ENCODE measurements around the gene KIAA1671. TPM values are rescaled to one million over a fixed set of nuclear protein-coding genes. Genes with fewer than 3 reads are reported as not detected.

The KIAA1671 gene
- polyA plus RNA-seq, 1 of the 3 experiments (the other 2 are of a cell fraction), result 7.4 TPM

DNA sequence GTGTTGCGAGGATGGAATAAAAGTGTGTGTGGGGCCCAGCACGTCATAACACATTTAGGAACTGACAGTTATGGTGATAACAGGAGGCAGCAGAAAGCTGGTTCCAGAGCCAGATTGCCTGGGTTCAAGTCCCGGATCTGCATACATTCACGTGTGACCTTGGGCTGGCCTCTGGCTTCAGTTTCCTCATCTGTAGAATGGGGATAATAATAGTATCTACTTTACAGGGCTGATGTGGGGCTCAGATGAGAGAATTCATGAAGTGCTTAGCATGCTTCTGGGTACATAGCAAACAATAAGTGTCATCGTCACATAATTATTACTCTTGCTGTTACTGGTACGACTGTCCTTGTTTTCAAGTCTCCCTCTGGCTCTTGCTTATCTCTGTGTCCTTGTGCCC is 97.3 kb downstream of the KIAA1671 start:
- Histone ChIP-seq H3K4me3 (ENCODE audit: low read depth in 2 of 2, low read length in 1 of 2) (no peak overlapping the region), H3K79me2 (ENCODE audit: insufficient read depth) (no peaks in the 10 kb centered on the region), H3K4me1 (ENCODE audit: control insufficient read depth in 1 of 2, insufficient read depth in 2 of 2, low read depth in 1 of 2, low read length in 1 of 2) (peaks cover 0 to 19% of the 10 kb centered on the region in 2 experiments; a peak in 1 of 4 replicates), H3K4me2 (no peak overlapping the region), H3K9me3 (no peaks in the 10 kb centered on the region), H4K20me1 (ENCODE audit: insufficient read depth) (peaks cover 3% of the 10 kb centered on the region; the same call in 1 of the 2 replicates), H3K9ac (no peak overlapping the region), H3K27me3 (ENCODE audit: insufficient read depth) (no peaks in the 10 kb centered on the region), H3K27ac (ENCODE audit: low read depth in 2 of 2, low read length in 1 of 2) (no peak overlapping the region), H2AFZ (ENCODE audit: low read depth) (no peak overlapping the region), H3F3A (replicated peaks; ENCODE audit: insufficient read depth) (peaks cover 3% of the 10 kb centered on the region), H3K36me3 (replicated peaks in 1 of 2; ENCODE audit: control insufficient read depth in 1 of 2, insufficient read depth in 2 of 2, low read length in 1 of 2) (peaks cover 12 to 22% of the 10 kb centered on the region in 2 experiments), H3K9me2 (no peaks in the 10 kb centered on the region)
- TF ChIP-seq EP300 (IDR thresholded peaks at IDR 0.05; ENCODE audit: borderline replicate concordance in 1 of 2, low read depth in 1 of 2, low read length in 1 of 2) (no peak), SIN3A (IDR thresholded peaks at IDR 0.05; ENCODE audit: borderline replicate concordance, low read depth, low read length) (no peak), GABPA (IDR thresholded peaks at IDR 0.05; ENCODE audit: low read depth) (no peak), POLR2AphosphoS5 (IDR thresholded peaks at IDR 0.05; ENCODE audit: low read depth, low read length) (no peak), FOSL2 (IDR thresholded peaks at IDR 0.05; ENCODE audit: borderline replicate concordance, low read depth) (no peak), FOXM1 (IDR thresholded peaks at IDR 0.05; ENCODE audit: low read depth) (no peak), RXRA (IDR thresholded peaks at IDR 0.05; ENCODE audit: borderline replicate concordance, low read depth) (no peak), NRF1 (IDR thresholded peaks at IDR 0.05; ENCODE audit: low read depth, low read length) (no peak), FOXJ3 (CRISPR knock-in tag; IDR thresholded peaks at IDR 0.05) (no peak), GATA2 (CRISPR knock-in tag; IDR thresholded peaks at IDR 0.05) (no peak), TCF12 (IDR thresholded peaks at IDR 0.05) (no peak), JUND (IDR thresholded peaks at IDR 0.05) (no peak), RAD21 (IDR thresholded peaks at IDR 0.05; ENCODE audit: low read length) (no peak), CHD2 (IDR thresholded peaks at IDR 0.05; ENCODE audit: low read length, partially characterized antibody) (no peak), ELF1 (IDR thresholded peaks at IDR 0.05) (no peak)
- TF ChIP-seq, protein P1, sequence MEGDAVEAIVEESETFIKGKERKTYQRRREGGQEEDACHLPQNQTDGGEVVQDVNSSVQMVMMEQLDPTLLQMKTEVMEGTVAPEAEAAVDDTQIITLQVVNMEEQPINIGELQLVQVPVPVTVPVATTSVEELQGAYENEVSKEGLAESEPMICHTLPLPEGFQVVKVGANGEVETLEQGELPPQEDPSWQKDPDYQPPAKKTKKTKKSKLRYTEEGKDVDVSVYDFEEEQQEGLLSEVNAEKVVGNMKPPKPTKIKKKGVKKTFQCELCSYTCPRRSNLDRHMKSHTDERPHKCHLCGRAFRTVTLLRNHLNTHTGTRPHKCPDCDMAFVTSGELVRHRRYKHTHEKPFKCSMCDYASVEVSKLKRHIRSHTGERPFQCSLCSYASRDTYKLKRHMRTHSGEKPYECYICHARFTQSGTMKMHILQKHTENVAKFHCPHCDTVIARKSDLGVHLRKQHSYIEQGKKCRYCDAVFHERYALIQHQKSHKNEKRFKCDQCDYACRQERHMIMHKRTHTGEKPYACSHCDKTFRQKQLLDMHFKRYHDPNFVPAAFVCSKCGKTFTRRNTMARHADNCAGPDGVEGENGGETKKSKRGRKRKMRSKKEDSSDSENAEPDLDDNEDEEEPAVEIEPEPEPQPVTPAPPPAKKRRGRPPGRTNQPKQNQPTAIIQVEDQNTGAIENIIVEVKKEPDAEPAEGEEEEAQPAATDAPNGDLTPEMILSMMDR (IDR thresholded peaks at IDR 0.05), result no peak
- TF ChIP-seq, protein P2, sequence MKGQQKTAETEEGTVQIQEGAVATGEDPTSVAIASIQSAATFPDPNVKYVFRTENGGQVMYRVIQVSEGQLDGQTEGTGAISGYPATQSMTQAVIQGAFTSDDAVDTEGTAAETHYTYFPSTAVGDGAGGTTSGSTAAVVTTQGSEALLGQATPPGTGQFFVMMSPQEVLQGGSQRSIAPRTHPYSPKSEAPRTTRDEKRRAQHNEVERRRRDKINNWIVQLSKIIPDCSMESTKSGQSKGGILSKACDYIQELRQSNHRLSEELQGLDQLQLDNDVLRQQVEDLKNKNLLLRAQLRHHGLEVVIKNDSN (IDR thresholded peaks at IDR 0.05; ENCODE audit: borderline replicate concordance, low read depth), result no peak
- ChIA-PET CTCF (interaction anchor here (1.0 to 17.2 kb wide), 16 partner anchors 9 to 281 kb away, joined by 3 to 513 read pairs (median 4); partner anchors contain the start of genes KIAA1671 and LHFPL7), POLR2A (no interaction called here)
- DNase-seq, result no peak
- 95% methylated on average over 6 of the region's 6 CpGs for WGBS (ENCODE audit: low lambda C conversion rate)

DNA sequence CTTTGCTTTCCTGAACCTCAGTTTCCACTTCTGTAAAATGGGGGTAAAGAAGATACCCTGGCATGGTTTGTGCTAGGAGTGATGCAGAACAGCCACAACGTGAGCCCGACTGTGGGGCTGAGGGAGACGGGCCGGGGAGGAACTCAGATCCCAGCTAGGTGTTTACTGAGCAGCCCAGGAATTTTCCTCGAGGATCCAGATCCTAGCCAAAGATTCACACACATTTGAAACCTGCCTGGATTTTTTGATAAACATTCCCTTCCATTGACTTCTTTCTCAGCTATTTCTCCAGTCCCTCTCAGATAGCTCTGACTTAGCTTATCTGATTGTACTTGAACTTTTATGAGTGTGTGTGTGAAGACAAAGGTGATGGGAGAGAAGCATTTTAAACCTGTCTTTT is 98.0 kb downstream of the KIAA1671 start:
- ChIA-PET POLR2A (no interaction called here), CTCF (interaction anchor here (0.9 to 17.2 kb wide), 8 partner anchors 11 to 282 kb away, joined by 3 to 513 read pairs (median 4); partner anchors contain the start of genes KIAA1671 and LHFPL7)
- Histone ChIP-seq H4K20me1 (ENCODE audit: insufficient read depth) (peaks cover 3% of the 10 kb centered on the region; the same call in 1 of the 2 replicates), H3K27me3 (ENCODE audit: insufficient read depth) (no peaks in the 10 kb centered on the region), H3K79me2 (ENCODE audit: insufficient read depth) (no peaks in the 10 kb centered on the region), H3K4me3 (ENCODE audit: low read depth in 2 of 2, low read length in 1 of 2) (no peak overlapping the region), H3K4me2 (no peak overlapping the region), H2AFZ (ENCODE audit: low read depth) (no peak overlapping the region), H3K27ac (ENCODE audit: low read depth in 2 of 2, low read length in 1 of 2) (no peak overlapping the region), H3K4me1 (ENCODE audit: control insufficient read depth in 1 of 2, insufficient read depth in 2 of 2, low read depth in 1 of 2, low read length in 1 of 2) (peaks cover 0 to 19% of the 10 kb centered on the region in 2 experiments; a peak in 1 of 4 replicates), H3K9ac (no peak overlapping the region), H3F3A (replicated peaks; ENCODE audit: insufficient read depth) (peaks cover 3% of the 10 kb centered on the region), H3K9me2 (no peaks in the 10 kb centered on the region), H3K9me3 (no peaks in the 10 kb centered on the region), H3K36me3 (replicated peaks in 1 of 2; ENCODE audit: control insufficient read depth in 1 of 2, insufficient read depth in 2 of 2, low read length in 1 of 2) (peaks cover 12 to 22% of the 10 kb centered on the region in 2 experiments)
- no peak for DNase-seq
- WGBS (ENCODE audit: low lambda C conversion rate), result 98% methylated on average over 5 of the region's 5 CpGs
- TF ChIP-seq MEF2A (IDR thresholded peaks at IDR 0.05; ENCODE audit: borderline replicate concordance, low read depth) (no peak), SIN3A (IDR thresholded peaks at IDR 0.05; ENCODE audit: borderline replicate concordance, low read depth, low read length) (no peak), GABPA (IDR thresholded peaks at IDR 0.05; ENCODE audit: low read depth) (no peak), RXRA (IDR thresholded peaks at IDR 0.05; ENCODE audit: borderline replicate concordance, low read depth) (no peak), NFIC (IDR thresholded peaks at IDR 0.05; ENCODE audit: borderline replicate concordance) (no peak), RCOR1 (IDR thresholded peaks at IDR 0.05; ENCODE audit: low read length) (no peak), CHD2 (IDR thresholded peaks at IDR 0.05; ENCODE audit: low read length, partially characterized antibody) (no peak), FOXJ3 (CRISPR knock-in tag; IDR thresholded peaks at IDR 0.05) (no peak), EZH2phosphoT487 (IDR thresholded peaks at IDR 0.05; ENCODE audit: borderline replicate concordance, low read depth) (no peak), EP300 (IDR thresholded peaks at IDR 0.05; ENCODE audit: borderline replicate concordance in 1 of 2, low read depth in 1 of 2, low read length in 1 of 2) (no peak)
- TF ChIP-seq, protein P3, sequence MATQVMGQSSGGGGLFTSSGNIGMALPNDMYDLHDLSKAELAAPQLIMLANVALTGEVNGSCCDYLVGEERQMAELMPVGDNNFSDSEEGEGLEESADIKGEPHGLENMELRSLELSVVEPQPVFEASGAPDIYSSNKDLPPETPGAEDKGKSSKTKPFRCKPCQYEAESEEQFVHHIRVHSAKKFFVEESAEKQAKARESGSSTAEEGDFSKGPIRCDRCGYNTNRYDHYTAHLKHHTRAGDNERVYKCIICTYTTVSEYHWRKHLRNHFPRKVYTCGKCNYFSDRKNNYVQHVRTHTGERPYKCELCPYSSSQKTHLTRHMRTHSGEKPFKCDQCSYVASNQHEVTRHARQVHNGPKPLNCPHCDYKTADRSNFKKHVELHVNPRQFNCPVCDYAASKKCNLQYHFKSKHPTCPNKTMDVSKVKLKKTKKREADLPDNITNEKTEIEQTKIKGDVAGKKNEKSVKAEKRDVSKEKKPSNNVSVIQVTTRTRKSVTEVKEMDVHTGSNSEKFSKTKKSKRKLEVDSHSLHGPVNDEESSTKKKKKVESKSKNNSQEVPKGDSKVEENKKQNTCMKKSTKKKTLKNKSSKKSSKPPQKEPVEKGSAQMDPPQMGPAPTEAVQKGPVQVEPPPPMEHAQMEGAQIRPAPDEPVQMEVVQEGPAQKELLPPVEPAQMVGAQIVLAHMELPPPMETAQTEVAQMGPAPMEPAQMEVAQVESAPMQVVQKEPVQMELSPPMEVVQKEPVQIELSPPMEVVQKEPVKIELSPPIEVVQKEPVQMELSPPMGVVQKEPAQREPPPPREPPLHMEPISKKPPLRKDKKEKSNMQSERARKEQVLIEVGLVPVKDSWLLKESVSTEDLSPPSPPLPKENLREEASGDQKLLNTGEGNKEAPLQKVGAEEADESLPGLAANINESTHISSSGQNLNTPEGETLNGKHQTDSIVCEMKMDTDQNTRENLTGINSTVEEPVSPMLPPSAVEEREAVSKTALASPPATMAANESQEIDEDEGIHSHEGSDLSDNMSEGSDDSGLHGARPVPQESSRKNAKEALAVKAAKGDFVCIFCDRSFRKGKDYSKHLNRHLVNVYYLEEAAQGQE (IDR thresholded peaks at IDR 0.05; ENCODE audit: low read depth, low read length), result no peak
